HepG2 (cell line): ENCODE results near the gene RIPOR3. TPM values are rescaled to one million over a fixed set of nuclear protein-coding genes. Genes with fewer than 3 reads are reported as not detected.

Experiments
- AKNA ChIP-seq: sonication (generic); formaldehyde crosslinking; IDR thresholded peaks from 2 replicates; pipeline ENCODE4 v1.4.0; 2020; ENCODE audit warnings: missing genetic modification reagents, borderline replicate concordance
- CREB1 ChIP-seq, 2 experiments: fragments of 450-650 bp in 1 of 2; IDR thresholded peaks; 2 replicates each; pipeline ENCODE4 v1.6.1; 2016 to 2017; ENCODE audit warnings: control low read depth in 1 of 2, mild to moderate bottlenecking in 1 of 2, missing compliant biosample characterization in 1 of 2, missing genetic modification characterization in 1 of 2
- FOXK2 ChIP-seq: fragments of 450-650 bp; IDR thresholded peaks from 2 replicates; pipeline ENCODE4 v1.6.1; 2016
- SRY ChIP-seq: sonication (generic); formaldehyde crosslinking; IDR thresholded peaks from 2 replicates; pipeline ENCODE4 v1.8.0; 2022; ENCODE audit warnings: mild to moderate bottlenecking, missing genetic modification reagents
- TP53 ChIP-seq: sonication (generic); formaldehyde crosslinking; conservative IDR thresholded peaks from 2 replicates; pipeline ENCODE4 v1.4.0; 2020; ENCODE audit warnings: missing genetic modification reagents
- ZBTB2 ChIP-seq: sonication (generic); formaldehyde crosslinking; IDR thresholded peaks from 2 replicates; pipeline ENCODE4 v1.8.0; 2022; ENCODE audit warnings: low read depth, missing genetic modification reagents
- ZC3H13 ChIP-seq: sonication (generic); formaldehyde crosslinking; IDR thresholded peaks from 2 replicates; pipeline ENCODE4 v1.8.1; 2023; ENCODE audit warnings: mild to moderate bottlenecking, missing genetic modification reagents, moderate library complexity
- ZC3H4 ChIP-seq: sonication (generic); formaldehyde crosslinking; IDR thresholded peaks from 2 replicates; pipeline ENCODE4 v1.4.0; 2020; ENCODE audit warnings: missing genetic modification reagents, borderline replicate concordance
- ZFP36L1 ChIP-seq: sonication (generic); formaldehyde crosslinking; IDR thresholded peaks from 2 replicates; pipeline ENCODE4 v1.8.0; 2022; ENCODE audit warnings: mild to moderate bottlenecking, missing genetic modification reagents, moderate library complexity
- ZFP90 ChIP-seq: sonication (generic); formaldehyde crosslinking; IDR thresholded peaks from 2 replicates; pipeline ENCODE4 v1.8.0; 2022; ENCODE audit warnings: missing genetic modification reagents, mild to moderate bottlenecking, inconsistent platforms, borderline replicate concordance
- ZKSCAN8 ChIP-seq: IDR thresholded peaks from 2 replicates; pipeline ENCODE4 v1.6.1; 2016; ENCODE audit warnings: borderline replicate concordance, missing genetic modification reagents, missing compliant biosample characterization
- ZNF333 ChIP-seq: sonication (generic); formaldehyde crosslinking; IDR thresholded peaks from 2 replicates; pipeline ENCODE4 v1.4.0; 2020; ENCODE audit warnings: mild to moderate bottlenecking, missing genetic modification reagents, borderline replicate concordance
- ZNF687 ChIP-seq: sonication (generic); formaldehyde crosslinking; IDR thresholded peaks from 2 replicates; pipeline ENCODE4 v1.5.1; 2020; ENCODE audit warnings: mild to moderate bottlenecking, missing genetic modification reagents, moderate library complexity
- polyA plus RNA-seq, 8 experiments: library from polyadenylated mRNA; depleted of rRNA in 3 of 8; stranded (reverse) in 7 of 8; unstranded in 1 of 8; fragments of >200 nt; fragmentation: Illumina TruSeq in 4 of 8; extraction: Trizol in 4 of 8; gene quantifications; 2 replicates each; pipeline versions ENCODE4 v1.2.1 to v1.2.3, GENCODE V29; 2011 to 2016; ENCODE audit warnings: low read depth in 4 of 8, missing spikeins in 1 of 8, mixed read lengths in 1 of 8; ENCODE audit not compliant: insufficient read depth in 1 of 8
- total RNA-seq, 5 experiments: library from RNA; depleted of rRNA; stranded (reverse); fragments of >200 nt; fragmentation: Illumina TruSeq; extraction: Trizol; gene quantifications; 2 replicates each; pipeline ENCODE4 v1.2.3, GENCODE V29; 2016; ENCODE audit warnings: low read depth in 1 of 5
- TF ChIP-seq, protein P1 (sequence below): IDR thresholded peaks from 2 replicates; pipeline ENCODE4 v1.6.1; 2016; ENCODE audit warnings: missing genetic modification reagents, missing compliant biosample characterization
- TF ChIP-seq, protein P2 (sequence below): sonication (generic); formaldehyde crosslinking; IDR thresholded peaks from 2 replicates; pipeline ENCODE4 v1.5.0; 2020; ENCODE audit warnings: missing genetic modification reagents

The RIPOR3 gene
- total and polyA plus RNA-seq, 2 of the 13 experiments (the other 11 are each of a cell fraction or from before 2014, with no cell fraction given) = 0.18 TPM; not detected in 1

- no peak for TF ChIP-seq AKNA (CRISPR knock-in tag)
- no peak for TF ChIP-seq ZFP36L1 (CRISPR knock-in tag)
- TF ChIP-seq FOXK2 = no peak
- TF ChIP-seq TP53 (CRISPR knock-in tag) = no peak
- no peak for TF ChIP-seq ZC3H4 (CRISPR knock-in tag)
- TF ChIP-seq ZBTB2 = no peak
- no peak for TF ChIP-seq SRY (CRISPR knock-in tag)
- TF ChIP-seq ZKSCAN8 = no peak
- TF ChIP-seq ZNF333 (CRISPR knock-in tag) = no peak
- TF ChIP-seq CREB1 (IDR thresholded peaks at IDR 0.05) = no peak
- no peak; the same call in 1 of the 2 replicates for TF ChIP-seq CREB1 (CRISPR knock-in tag; IDR thresholded peaks at IDR 0.05)
- no peak for TF ChIP-seq ZC3H13 (CRISPR knock-in tag)
- TF ChIP-seq, protein P1, sequence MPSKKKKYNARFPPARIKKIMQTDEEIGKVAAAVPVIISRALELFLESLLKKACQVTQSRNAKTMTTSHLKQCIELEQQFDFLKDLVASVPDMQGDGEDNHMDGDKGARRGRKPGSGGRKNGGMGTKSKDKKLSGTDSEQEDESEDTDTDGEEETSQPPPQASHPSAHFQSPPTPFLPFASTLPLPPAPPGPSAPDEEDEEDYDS (CRISPR knock-in tag) = peak; percentile 25; the same call in 1 of the 2 replicates
- TF ChIP-seq ZNF687 = no peak
- TF ChIP-seq ZFP90 (CRISPR knock-in tag) = 0 out of 2 replicates have a peak, but pooled peaks have one; percentile 27
- TF ChIP-seq, protein P2, sequence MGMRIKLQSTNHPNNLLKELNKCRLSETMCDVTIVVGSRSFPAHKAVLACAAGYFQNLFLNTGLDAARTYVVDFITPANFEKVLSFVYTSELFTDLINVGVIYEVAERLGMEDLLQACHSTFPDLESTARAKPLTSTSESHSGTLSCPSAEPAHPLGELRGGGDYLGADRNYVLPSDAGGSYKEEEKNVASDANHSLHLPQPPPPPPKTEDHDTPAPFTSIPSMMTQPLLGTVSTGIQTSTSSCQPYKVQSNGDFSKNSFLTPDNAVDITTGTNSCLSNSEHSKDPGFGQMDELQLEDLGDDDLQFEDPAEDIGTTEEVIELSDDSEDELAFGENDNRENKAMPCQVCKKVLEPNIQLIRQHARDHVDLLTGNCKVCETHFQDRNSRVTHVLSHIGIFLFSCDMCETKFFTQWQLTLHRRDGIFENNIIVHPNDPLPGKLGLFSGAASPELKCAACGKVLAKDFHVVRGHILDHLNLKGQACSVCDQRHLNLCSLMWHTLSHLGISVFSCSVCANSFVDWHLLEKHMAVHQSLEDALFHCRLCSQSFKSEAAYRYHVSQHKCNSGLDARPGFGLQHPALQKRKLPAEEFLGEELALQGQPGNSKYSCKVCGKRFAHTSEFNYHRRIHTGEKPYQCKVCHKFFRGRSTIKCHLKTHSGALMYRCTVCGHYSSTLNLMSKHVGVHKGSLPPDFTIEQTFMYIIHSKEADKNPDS (CRISPR knock-in tag) = no peak
These were observed 128.0 kb downstream of the RIPOR3 start (continued) for GRCh38 chr20:50563133-50563944.
